Esophagus squamous epithelium (tissue), 4 donors: ENCODE measurements around the gene GET3.

Experiments used
- CTCF ChIP-seq, 6 experiments: fragments of 450-650 bp in 4 of 6; fragments of 200-600 bp in 2 of 6; sonication (generic) in 2 of 6; IDR thresholded peaks; one replicate each; pipeline ENCODE4 v1.5.1; 2016 to 2019; ENCODE audit warnings: antibody characterized with exemption in 6 of 6, mild to moderate bottlenecking in 4 of 6, moderate library complexity in 4 of 6
- POLR2A ChIP-seq, 4 donors: fragments of 450-650 bp; IDR thresholded peaks; one replicate each; pipeline ENCODE4 v1.6.1; 2017; ENCODE audit warnings: antibody characterized with exemption in 4 of 4, mild to moderate bottlenecking in 4 of 4, moderate library complexity in 3 of 4

- TF ChIP-seq POLR2A (IDR thresholded peaks at IDR 0.05): no peak
- TF ChIP-seq CTCF (IDR thresholded peaks at IDR 0.05): no peak
These were observed 35.0 kb downstream of the GET3 start for GRCh38 chr19:12772323-12772722.
